Peyer's patch (tissue), 4 donors: ENCODE results near the gene SAMD11. TPM values are rescaled to one million over a fixed set of nuclear protein-coding genes. Genes with fewer than 3 reads are reported as not detected.

Source experiments
- DNase-seq, 3 donors: peaks; one replicate each; pipeline ENCODE4 v3.0.0-alpha.2; 2017 to 2019
- H3K27ac ChIP-seq, 4 donors: fragments of 200-600 bp; sonication (generic); one replicate each; pipeline ENCODE4 v1.5.1; 2016 to 2019
- H3K27me3 ChIP-seq, 2 donors: fragments of 200-600 bp; sonication (generic); one replicate each; pipeline ENCODE4 v1.5.1; 2019
- H3K36me3 ChIP-seq, 3 donors: fragments of 200-600 bp; sonication (generic); one replicate each; pipeline ENCODE4 v1.5.1; 2016 to 2019
- H3K4me1 ChIP-seq, 4 donors: fragments of 200-600 bp; sonication (generic); one replicate each; pipeline ENCODE4 v1.5.1; 2016 to 2019
- H3K4me3 ChIP-seq, 4 donors: fragments of 200-600 bp; sonication (generic); 1 replicate in 3 of 4; 2 replicates in 1 of 4; pipeline ENCODE4 v1.5.1; 2016 to 2019; ENCODE audit warnings: mild to moderate bottlenecking in 1 of 4
- H3K9me3 ChIP-seq, 4 donors: fragments of 200-600 bp; sonication (generic); one replicate each; pipeline ENCODE4 v1.5.1; 2016 to 2019; ENCODE audit warnings: mild to moderate bottlenecking in 1 of 4
- POLR2A ChIP-seq, 2 donors: fragments of 450-650 bp; IDR thresholded peaks; one replicate each; pipeline ENCODE4 v1.5.1; 2017; ENCODE audit warnings: antibody characterized with exemption in 2 of 2, mild to moderate bottlenecking in 2 of 2, moderate library complexity in 2 of 2
- total RNA-seq, 4 donors: library from RNA; depleted of rRNA; stranded (reverse); fragments of >200 nt; gene quantifications; one replicate each; pipeline ENCODE4 v1.1.0, GENCODE V29; 2016
- TF ChIP-seq, protein P1 (sequence below), 6 experiments: fragments of 450-650 bp in 4 of 6; fragments of 200-600 bp in 2 of 6; sonication (generic) in 1 of 6; IDR thresholded peaks; one replicate each; pipeline ENCODE4 v1.5.1; 2017 to 2019; ENCODE audit warnings: antibody characterized with exemption in 6 of 6, mild to moderate bottlenecking in 3 of 6, moderate library complexity in 1 of 6

Gene SAMD11
- total RNA-seq, 4 donors from 2014 or later, result 1.1 to 5.0 (median 2.2) TPM

DNA sequence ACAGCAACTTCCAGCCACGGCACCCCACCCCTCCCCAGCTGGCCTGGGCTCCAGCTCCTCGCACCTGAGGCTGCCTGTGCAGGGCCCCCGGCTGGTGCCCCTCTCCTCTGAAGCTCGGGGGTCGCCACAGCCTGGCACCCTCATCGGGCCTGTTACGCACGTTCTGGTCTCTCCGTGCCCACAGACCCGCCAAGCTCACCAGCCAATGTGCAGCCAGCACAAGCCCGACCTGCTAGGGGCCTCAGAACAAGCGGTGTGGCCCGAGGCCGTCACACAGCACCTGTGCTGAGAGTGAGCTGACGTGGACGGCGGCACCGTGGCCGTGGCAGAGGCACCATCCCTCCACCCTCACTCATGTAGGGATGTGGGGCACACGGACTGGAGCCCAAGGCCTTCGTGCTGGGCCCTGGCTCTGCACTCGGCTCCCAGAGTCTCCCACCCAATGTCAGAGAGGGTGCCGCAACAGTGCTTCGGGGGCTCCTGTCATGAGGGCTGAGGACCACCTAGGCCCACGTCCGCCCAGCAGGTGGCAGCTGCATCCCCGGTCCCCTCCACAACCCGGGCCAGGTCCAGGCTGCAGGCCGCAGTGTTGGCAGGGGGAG, 4.4 kb upstream of the SAMD11 start:
- H3K9me3 ChIP-seq, result no peaks in the 10 kb centered on the region
- no peak for DNase-seq
- H3K36me3 ChIP-seq, result no peaks in the 10 kb centered on the region
- no peak for TF ChIP-seq POLR2A (IDR thresholded peaks at IDR 0.05)
- TF ChIP-seq, protein P1, sequence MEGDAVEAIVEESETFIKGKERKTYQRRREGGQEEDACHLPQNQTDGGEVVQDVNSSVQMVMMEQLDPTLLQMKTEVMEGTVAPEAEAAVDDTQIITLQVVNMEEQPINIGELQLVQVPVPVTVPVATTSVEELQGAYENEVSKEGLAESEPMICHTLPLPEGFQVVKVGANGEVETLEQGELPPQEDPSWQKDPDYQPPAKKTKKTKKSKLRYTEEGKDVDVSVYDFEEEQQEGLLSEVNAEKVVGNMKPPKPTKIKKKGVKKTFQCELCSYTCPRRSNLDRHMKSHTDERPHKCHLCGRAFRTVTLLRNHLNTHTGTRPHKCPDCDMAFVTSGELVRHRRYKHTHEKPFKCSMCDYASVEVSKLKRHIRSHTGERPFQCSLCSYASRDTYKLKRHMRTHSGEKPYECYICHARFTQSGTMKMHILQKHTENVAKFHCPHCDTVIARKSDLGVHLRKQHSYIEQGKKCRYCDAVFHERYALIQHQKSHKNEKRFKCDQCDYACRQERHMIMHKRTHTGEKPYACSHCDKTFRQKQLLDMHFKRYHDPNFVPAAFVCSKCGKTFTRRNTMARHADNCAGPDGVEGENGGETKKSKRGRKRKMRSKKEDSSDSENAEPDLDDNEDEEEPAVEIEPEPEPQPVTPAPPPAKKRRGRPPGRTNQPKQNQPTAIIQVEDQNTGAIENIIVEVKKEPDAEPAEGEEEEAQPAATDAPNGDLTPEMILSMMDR (IDR thresholded peaks at IDR 0.05), result no peak
- H3K4me3 ChIP-seq, result no peak overlapping the region
- no peak overlapping the region for H3K27ac ChIP-seq
- peaks cover 0 to 48% of the 10 kb centered on the region in 2 donors for H3K27me3 ChIP-seq
- peaks cover 0 to 52% (median 16%) of the 10 kb centered on the region in 4 donors for H3K4me1 ChIP-seq

DNA sequence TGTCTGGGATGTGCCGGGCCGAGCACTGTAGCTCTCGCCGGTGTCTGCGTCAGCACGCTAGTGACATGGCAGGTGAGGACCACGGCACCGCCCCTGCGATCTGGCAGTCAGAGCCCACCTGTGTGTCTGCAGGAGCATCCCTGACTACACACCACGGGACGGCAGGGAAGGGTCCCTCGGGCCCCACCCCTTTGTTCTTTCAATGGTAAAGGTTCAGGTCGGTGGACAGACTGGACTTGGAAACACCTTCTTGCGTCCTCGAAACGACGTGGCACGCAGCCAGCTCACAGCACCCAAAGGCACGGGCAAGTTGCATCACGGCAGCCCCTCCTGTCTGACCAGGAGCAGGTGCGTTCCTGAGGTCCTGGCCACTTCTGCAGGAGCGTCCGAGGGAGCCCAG, 3.7 kb upstream of the SAMD11 start:
- H3K4me3 ChIP-seq, result no peak overlapping the region
- H3K27me3 ChIP-seq, result peaks cover 0 to 54% of the 10 kb centered on the region in 2 donors
- no peak overlapping the region for H3K27ac ChIP-seq
- DNase-seq, result no peak
- TF ChIP-seq, protein P1 (IDR thresholded peaks at IDR 0.05), result no peak
- no peak for TF ChIP-seq POLR2A (IDR thresholded peaks at IDR 0.05)
- H3K4me1 ChIP-seq, result peaks cover 0 to 58% (median 19%) of the 10 kb centered on the region in 4 donors
- H3K36me3 ChIP-seq, result no peaks in the 10 kb centered on the region
- no peaks in the 10 kb centered on the region for H3K9me3 ChIP-seq

DNA sequence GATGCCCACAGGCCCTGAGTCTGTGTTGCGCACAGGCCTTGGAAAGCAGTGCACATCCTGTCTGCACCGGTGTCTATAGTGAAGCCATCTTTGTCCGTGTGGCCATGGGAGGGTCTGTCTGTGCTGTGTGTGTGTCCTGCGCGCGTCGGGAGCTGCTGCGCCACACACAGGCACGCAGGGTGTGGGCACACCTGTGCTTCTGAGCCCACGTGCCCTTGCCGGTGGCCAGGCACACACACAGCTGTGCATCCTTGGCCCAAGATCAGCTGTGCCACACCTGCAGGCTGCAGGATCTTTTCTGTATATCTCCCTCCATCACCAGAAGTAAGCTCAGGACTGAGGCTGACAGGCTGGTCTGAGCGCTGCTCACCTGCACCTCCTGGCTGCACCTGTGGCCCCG, 3.2 kb upstream of the SAMD11 start:
- H3K27me3 ChIP-seq, result peaks cover 0 to 57% of the 10 kb centered on the region in 2 donors
- H3K36me3 ChIP-seq, result no peaks in the 10 kb centered on the region
- peaks cover 0 to 62% (median 22%) of the 10 kb centered on the region in 4 donors for H3K4me1 ChIP-seq

DNA sequence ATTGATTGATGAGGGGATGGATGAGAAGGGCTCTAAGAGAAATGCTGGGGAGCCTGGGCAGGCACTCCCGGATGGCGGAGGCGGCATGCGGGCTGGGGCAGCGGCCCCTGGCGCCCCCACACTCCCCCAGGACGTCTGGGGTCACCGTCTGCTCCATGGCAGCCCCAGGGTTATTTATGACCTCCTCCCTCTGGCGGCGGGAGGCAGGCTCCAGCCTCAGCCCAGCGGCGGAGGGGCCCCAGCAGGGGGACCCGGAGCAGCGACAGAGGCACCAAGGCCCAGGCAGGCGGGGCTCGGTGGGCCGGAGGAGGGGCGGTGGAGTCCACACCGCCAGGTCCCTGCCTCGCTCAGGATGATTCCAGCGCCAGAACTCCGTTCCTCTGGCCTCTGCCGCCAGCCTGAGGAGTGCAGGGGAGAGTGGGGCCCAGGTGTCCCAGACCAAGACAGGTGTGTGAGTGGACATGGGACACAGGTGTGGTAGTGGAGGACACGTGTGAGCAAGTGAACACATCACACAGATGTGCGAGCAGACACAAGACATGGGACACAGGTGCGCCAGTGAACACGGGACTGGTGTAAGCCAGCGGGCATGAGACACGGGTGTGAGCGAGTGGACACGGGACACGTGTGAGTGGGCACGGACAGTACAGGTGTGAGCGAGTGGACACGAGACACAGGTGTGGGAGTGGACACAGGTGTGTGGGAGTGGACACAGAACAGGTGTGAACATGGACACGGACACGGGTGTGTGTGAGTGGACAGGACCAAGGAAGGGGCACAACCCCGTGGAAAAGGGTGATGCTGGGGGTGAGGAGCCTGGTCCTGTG, 2.5 kb upstream of the SAMD11 start:
- H3K4me1 ChIP-seq, result peaks cover 0 to 67% (median 24%) of the 10 kb centered on the region in 4 donors
- peaks cover 0 to 64% of the 10 kb centered on the region in 2 donors for H3K27me3 ChIP-seq
- TF ChIP-seq, protein P1 (IDR thresholded peaks at IDR 0.05), result peak in 5 of 6 experiments; percentile 20 to 51 (median 46)
- no peak for TF ChIP-seq POLR2A (IDR thresholded peaks at IDR 0.05)
- H3K4me3 ChIP-seq, result peak overlapping the region in 1 of 4 donors; percentile 17
- no peak overlapping the region for H3K27ac ChIP-seq
- no peaks in the 10 kb centered on the region for H3K9me3 ChIP-seq
- DNase-seq, result peak in 2 of 3 donors; percentile 70 to 71
- no peaks in the 10 kb centered on the region for H3K36me3 ChIP-seq

More for the DNA sequence above, 3.2 kb upstream of the SAMD11 start:
- no peak for DNase-seq
- TF ChIP-seq POLR2A (IDR thresholded peaks at IDR 0.05), result no peak
- TF ChIP-seq, protein P1 (IDR thresholded peaks at IDR 0.05), result no peak
- Histone ChIP-seq H3K9me3 (no peaks in the 10 kb centered on the region), H3K4me3 (peak overlapping the region in 1 of 4 donors; percentile 17), H3K27ac (no peak overlapping the region)

DNA sequence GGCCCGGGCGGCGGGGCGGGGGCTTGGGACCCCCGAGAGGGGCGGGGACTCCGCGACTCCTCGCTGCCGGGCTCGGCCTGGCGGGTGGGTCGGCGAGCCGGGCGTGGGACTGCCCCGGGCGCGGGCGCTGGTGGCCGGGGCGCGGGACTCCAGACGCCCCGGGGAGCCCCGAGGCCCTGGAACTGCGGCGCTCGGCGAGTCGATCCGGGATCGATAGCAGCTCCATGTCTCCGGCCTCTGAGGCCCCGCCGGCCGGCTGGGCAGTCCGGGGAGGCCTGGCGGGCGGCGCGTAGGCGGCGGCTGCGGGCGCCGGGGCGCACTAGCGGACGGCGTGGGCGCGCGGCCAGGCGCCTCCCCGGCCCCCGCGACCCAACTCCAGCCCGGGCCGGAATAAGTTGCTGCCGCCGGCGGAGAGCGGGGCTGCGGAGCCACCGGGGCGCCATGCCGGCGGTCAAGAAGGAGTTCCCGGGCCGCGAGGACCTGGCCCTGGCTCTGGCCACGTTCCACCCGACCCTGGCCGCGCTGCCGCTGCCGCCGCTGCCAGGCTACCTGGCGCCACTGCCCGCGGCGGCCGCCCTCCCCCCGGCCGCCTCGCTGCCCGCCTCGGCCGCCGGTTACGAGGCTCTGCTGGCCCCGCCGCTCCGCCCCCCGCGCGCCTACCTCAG, 400 bp downstream of the SAMD11 start:
- DNase-seq, result no peak
- H3K27me3 ChIP-seq, result peaks cover 0 to 59% of the 10 kb centered on the region in 2 donors
- H3K9me3 ChIP-seq, result no peaks in the 10 kb centered on the region
- no peak for TF ChIP-seq POLR2A (IDR thresholded peaks at IDR 0.05)
- TF ChIP-seq, protein P1 (IDR thresholded peaks at IDR 0.05), result no peak
- peak overlapping the region in 1 of 4 donors; percentile 49 for H3K27ac ChIP-seq
- H3K4me1 ChIP-seq, result peaks cover 0 to 55% (median 24%) of the 10 kb centered on the region in 4 donors
- no peaks in the 10 kb centered on the region for H3K36me3 ChIP-seq
- peak overlapping the region; percentile 17 to 57 (median 54) for H3K4me3 ChIP-seq
